Liver (tissue), 9 donors: ENCODE results near the gene GCH1. TPM values are rescaled to one million over a fixed set of nuclear protein-coding genes. Genes with fewer than 3 reads are reported as not detected.
"Not testable (repeated sequence)": the region's sequence is repeated elsewhere in the genome, so short reads cannot be mapped to it uniquely, and the experiment has no call there.

Source experiments
- DNase-seq: peaks from one replicate; pipeline ENCODE4 v3.0.0-alpha.2; 2017; ENCODE audit warnings: low spot score
- H3K27ac ChIP-seq, 2 donors: one replicate each; pipeline ENCODE4 v1.7.0; 2013; ENCODE audit warnings: inconsistent platforms in 2 of 2, low read length in 2 of 2, control low read depth in 1 of 2, low read depth in 1 of 2, mild to moderate bottlenecking in 1 of 2
- H3K27me3 ChIP-seq, 4 donors: one replicate each; pipeline versions ENCODE4 v1.6.1 to v1.7.0; 2013; ENCODE audit warnings: low read length in 3 of 4, inconsistent platforms in 1 of 4, mild to moderate bottlenecking in 1 of 4, moderate library complexity in 1 of 4; ENCODE audit not compliant: control insufficient read depth in 4 of 4, insufficient read depth in 4 of 4
- H3K36me3 ChIP-seq, 4 donors: one replicate each; pipeline versions ENCODE4 v1.6.1 to v1.7.0; 2013; ENCODE audit warnings: low read length in 3 of 4, mild to moderate bottlenecking in 3 of 4, low read depth in 1 of 4, moderate library complexity in 1 of 4; ENCODE audit not compliant: control insufficient read depth in 4 of 4, insufficient read depth in 3 of 4
- H3K4me1 ChIP-seq, 4 donors: one replicate each; pipeline versions ENCODE4 v1.6.1 to v1.7.0; 2013; ENCODE audit warnings: low read length in 3 of 4, mild to moderate bottlenecking in 3 of 4, moderate library complexity in 1 of 4; ENCODE audit not compliant: control insufficient read depth in 4 of 4, insufficient read depth in 4 of 4
- H3K4me3 ChIP-seq, 3 donors: one replicate each; pipeline versions ENCODE4 v1.6.1 to v1.7.0; 2013; ENCODE audit warnings: low read length in 3 of 3, control low read depth in 1 of 3, low read depth in 1 of 3, mild to moderate bottlenecking in 1 of 3
- H3K9ac ChIP-seq, 2 donors: one replicate each; pipeline ENCODE4 v1.7.0; 2013; ENCODE audit warnings: low read length in 2 of 2, mild to moderate bottlenecking in 2 of 2, moderate library complexity in 2 of 2, control low read depth in 1 of 2, low read depth in 1 of 2
- H3K9me3 ChIP-seq, 4 donors: one replicate each; pipeline versions ENCODE4 v1.6.1 to v1.7.0; 2013; ENCODE audit warnings: low read length in 3 of 4; ENCODE audit not compliant: control insufficient read depth in 4 of 4
- EGR1 ChIP-seq, 2 donors: IDR thresholded peaks; 2 replicates each; pipeline ENCODE4 v1.6.1; 2016 to 2018; ENCODE audit warnings: antibody characterized with exemption in 2 of 2, low read depth in 2 of 2
- FOXA1 ChIP-seq: IDR thresholded peaks from 2 replicates; pipeline ENCODE4 v1.6.1; 2016; ENCODE audit warnings: antibody characterized with exemption
- FOXA2 ChIP-seq: IDR thresholded peaks from 2 replicates; pipeline ENCODE4 v1.6.1; 2016; ENCODE audit warnings: antibody characterized with exemption
- GABPA ChIP-seq, 2 donors: IDR thresholded peaks in 1 of 2; conservative IDR thresholded peaks in 1 of 2; 2 replicates each; pipeline ENCODE4 v1.6.1; 2016; ENCODE audit warnings: antibody characterized with exemption in 2 of 2, mild to moderate bottlenecking in 1 of 2, moderate library complexity in 1 of 2
- HNF4A ChIP-seq, 2 donors: conservative IDR thresholded peaks; 2 replicates each; pipeline ENCODE4 v1.6.1; 2016; ENCODE audit warnings: antibody characterized with exemption in 2 of 2, mild to moderate bottlenecking in 2 of 2
- HNF4G ChIP-seq: IDR thresholded peaks from 2 replicates; pipeline ENCODE4 v1.6.1; 2016; ENCODE audit warnings: antibody characterized with exemption
- JUND ChIP-seq, 2 donors: IDR thresholded peaks; 2 replicates each; pipeline ENCODE4 v1.6.1; 2016; ENCODE audit warnings: antibody characterized with exemption in 2 of 2
- NR2F2 ChIP-seq: IDR thresholded peaks from 2 replicates; pipeline ENCODE4 v1.6.1; 2016; ENCODE audit warnings: antibody characterized with exemption
- RAD21 ChIP-seq, 2 donors: IDR thresholded peaks; 2 replicates each; pipeline ENCODE4 v1.6.1; 2016; ENCODE audit warnings: antibody characterized with exemption in 2 of 2, mild to moderate bottlenecking in 2 of 2
- SP1 ChIP-seq: IDR thresholded peaks from 2 replicates; pipeline ENCODE4 v1.6.1; 2018; ENCODE audit warnings: antibody characterized with exemption, mild to moderate bottlenecking
- TAF1 ChIP-seq: conservative IDR thresholded peaks from 2 replicates; pipeline ENCODE4 v1.6.1; 2016; ENCODE audit warnings: antibody characterized with exemption, mild to moderate bottlenecking
- YY1 ChIP-seq: IDR thresholded peaks from 2 replicates; pipeline ENCODE4 v1.6.1; 2016; ENCODE audit warnings: antibody characterized with exemption, mild to moderate bottlenecking
- WGBS: extraction: QIAGEN DNeasy Blood & Tissue Kit; methylation state at CpG from one replicate; pipeline ENCODE4 v1.1.7; 2013; 5-methylcytosine and 5-hydroxymethylcytosine counted together
- polyA plus RNA-seq, 2 donors: library from polyadenylated mRNA; stranded (reverse) in 1 of 2; unstranded in 1 of 2; fragments of 200-250 nt in 1 of 2; fragments of >200 nt in 1 of 2; fragmentation: Nextera tagmentation in 1 of 2; extraction: Ambion mirVana in 1 of 2; gene quantifications; one replicate each; pipeline versions ENCODE4 v1.2.1 to v1.2.3, GENCODE V29; 2013 to 2015
- total RNA-seq, 2 donors: library from RNA; depleted of rRNA; stranded (reverse); fragments of >200 nt; gene quantifications; one replicate each; pipeline ENCODE4 v1.2.3, GENCODE V29; 2014
- TF ChIP-seq, protein P1 (sequence below): IDR thresholded peaks from 2 replicates; pipeline ENCODE4 v1.6.1; 2016; ENCODE audit warnings: antibody characterized with exemption
- TF ChIP-seq, protein P2 (sequence below): IDR thresholded peaks from 2 replicates; pipeline ENCODE4 v1.6.1; 2016; ENCODE audit warnings: antibody characterized with exemption
- TF ChIP-seq, protein P3 (sequence below): IDR thresholded peaks from 2 replicates; pipeline ENCODE4 v1.6.1; 2016; ENCODE audit warnings: antibody characterized with exemption, mild to moderate bottlenecking
- TF ChIP-seq, protein P4 (sequence below): IDR thresholded peaks from 2 replicates; pipeline ENCODE4 v1.6.1; 2016; ENCODE audit warnings: antibody characterized with exemption
- donor health status: healthy.
- donor health status: healthy.
- donor health status: healthy.
- donor health status: healthy.
- donor health status: healthy.

Gene GCH1
- total and polyA plus RNA-seq, 4 donors: 19.7 to 60.0 (median 37.0) TPM

DNA sequence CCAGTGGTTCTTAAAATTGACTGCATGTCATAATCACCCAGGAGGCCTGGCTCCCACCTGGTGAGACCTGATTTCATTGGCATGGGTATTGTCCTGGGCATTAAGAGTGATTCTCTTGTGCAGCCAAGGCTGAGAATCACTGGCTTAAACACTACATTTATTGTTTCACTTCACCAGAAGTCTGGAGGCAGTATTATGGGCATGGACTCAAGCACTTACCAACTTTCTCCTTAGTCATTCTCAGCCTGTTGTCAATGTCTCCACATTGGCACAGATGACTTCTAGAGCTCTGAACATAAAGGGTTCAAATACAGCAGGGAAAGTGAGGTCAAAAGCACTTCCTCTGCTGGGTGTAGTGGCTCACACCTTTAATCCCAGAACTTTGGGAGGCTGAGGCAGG is 25.6 kb upstream of the GCH1 start:
- Histone ChIP-seq H3K9me3 (no peaks in the 10 kb centered on the region), H3K27ac (no peak overlapping the region), H3K9ac (no peak overlapping the region), H3K36me3 (no peaks in the 10 kb centered on the region), H3K4me3 (no peak overlapping the region), H3K27me3 (no peaks in the 10 kb centered on the region), H3K4me1 (no peaks in the 10 kb centered on the region)
- DNase-seq: no peak
- no peak for TF ChIP-seq TAF1
- no peak for TF ChIP-seq SP1
- no peak for TF ChIP-seq FOXA1
- no peak for TF ChIP-seq NR2F2
- no peak for TF ChIP-seq HNF4A (conservative IDR thresholded peaks at IDR 0.05)
- TF ChIP-seq FOXA2: no peak
- TF ChIP-seq YY1: no peak
- TF ChIP-seq, protein P1, sequence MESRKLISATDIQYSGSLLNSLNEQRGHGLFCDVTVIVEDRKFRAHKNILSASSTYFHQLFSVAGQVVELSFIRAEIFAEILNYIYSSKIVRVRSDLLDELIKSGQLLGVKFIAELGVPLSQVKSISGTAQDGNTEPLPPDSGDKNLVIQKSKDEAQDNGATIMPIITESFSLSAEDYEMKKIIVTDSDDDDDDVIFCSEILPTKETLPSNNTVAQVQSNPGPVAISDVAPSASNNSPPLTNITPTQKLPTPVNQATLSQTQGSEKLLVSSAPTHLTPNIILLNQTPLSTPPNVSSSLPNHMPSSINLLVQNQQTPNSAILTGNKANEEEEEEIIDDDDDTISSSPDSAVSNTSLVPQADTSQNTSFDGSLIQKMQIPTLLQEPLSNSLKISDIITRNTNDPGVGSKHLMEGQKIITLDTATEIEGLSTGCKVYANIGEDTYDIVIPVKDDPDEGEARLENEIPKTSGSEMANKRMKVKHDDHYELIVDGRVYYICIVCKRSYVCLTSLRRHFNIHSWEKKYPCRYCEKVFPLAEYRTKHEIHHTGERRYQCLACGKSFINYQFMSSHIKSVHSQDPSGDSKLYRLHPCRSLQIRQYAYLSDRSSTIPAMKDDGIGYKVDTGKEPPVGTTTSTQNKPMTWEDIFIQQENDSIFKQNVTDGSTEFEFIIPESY: no peak

DNA sequence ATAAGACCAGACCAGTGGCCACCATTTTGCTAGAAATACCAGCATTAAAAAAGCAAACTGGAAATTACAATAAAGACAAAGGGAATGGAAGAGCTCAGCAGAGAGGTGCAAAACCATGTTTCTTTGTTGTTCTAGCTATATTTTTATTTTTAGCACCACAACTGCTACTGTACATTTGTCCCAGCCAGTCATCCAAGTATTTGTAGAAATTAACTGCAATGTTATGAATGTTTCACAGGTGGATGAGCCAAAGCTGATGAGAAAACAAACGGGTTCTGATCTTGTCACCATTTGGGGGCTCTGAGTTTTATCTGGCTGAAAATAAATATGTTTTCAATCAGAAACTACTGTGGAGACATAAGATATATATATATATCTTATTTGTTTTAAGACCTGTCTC is 24.9 kb upstream of the GCH1 start:
- no peak overlapping the region for H3K9ac ChIP-seq
- 96% methylated on average over 1 of the region's 1 CpG for whole genome bisulfite sequencing
- no peaks in the 10 kb centered on the region for H3K4me1 ChIP-seq
- no peak overlapping the region for H3K27ac ChIP-seq
- TF ChIP-seq EGR1 (IDR thresholded peaks at IDR 0.05; ENCODE audit: low read depth in 2 of 2) (no peak), NR2F2 (no peak), JUND (IDR thresholded peaks at IDR 0.05) (no peak), HNF4G (no peak), RAD21 (IDR thresholded peaks at IDR 0.05) (no peak), TAF1 (no peak), FOXA1 (no peak), GABPA (IDR thresholded peaks at IDR 0.05 in 1 of 2, conservative IDR thresholded peaks at IDR 0.05 in 1 of 2) (no peak)
- TF ChIP-seq, protein P2, sequence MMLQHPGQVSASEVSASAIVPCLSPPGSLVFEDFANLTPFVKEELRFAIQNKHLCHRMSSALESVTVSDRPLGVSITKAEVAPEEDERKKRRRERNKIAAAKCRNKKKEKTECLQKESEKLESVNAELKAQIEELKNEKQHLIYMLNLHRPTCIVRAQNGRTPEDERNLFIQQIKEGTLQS: no peak
- TF ChIP-seq, protein P3, sequence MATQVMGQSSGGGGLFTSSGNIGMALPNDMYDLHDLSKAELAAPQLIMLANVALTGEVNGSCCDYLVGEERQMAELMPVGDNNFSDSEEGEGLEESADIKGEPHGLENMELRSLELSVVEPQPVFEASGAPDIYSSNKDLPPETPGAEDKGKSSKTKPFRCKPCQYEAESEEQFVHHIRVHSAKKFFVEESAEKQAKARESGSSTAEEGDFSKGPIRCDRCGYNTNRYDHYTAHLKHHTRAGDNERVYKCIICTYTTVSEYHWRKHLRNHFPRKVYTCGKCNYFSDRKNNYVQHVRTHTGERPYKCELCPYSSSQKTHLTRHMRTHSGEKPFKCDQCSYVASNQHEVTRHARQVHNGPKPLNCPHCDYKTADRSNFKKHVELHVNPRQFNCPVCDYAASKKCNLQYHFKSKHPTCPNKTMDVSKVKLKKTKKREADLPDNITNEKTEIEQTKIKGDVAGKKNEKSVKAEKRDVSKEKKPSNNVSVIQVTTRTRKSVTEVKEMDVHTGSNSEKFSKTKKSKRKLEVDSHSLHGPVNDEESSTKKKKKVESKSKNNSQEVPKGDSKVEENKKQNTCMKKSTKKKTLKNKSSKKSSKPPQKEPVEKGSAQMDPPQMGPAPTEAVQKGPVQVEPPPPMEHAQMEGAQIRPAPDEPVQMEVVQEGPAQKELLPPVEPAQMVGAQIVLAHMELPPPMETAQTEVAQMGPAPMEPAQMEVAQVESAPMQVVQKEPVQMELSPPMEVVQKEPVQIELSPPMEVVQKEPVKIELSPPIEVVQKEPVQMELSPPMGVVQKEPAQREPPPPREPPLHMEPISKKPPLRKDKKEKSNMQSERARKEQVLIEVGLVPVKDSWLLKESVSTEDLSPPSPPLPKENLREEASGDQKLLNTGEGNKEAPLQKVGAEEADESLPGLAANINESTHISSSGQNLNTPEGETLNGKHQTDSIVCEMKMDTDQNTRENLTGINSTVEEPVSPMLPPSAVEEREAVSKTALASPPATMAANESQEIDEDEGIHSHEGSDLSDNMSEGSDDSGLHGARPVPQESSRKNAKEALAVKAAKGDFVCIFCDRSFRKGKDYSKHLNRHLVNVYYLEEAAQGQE: no peak
- TF ChIP-seq, protein P4, sequence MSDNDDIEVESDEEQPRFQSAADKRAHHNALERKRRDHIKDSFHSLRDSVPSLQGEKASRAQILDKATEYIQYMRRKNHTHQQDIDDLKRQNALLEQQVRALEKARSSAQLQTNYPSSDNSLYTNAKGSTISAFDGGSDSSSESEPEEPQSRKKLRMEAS: no peak
- H3K27me3 ChIP-seq: no peaks in the 10 kb centered on the region
- H3K36me3 ChIP-seq: no peaks in the 10 kb centered on the region
- DNase-seq: no peak
- H3K9me3 ChIP-seq: no peaks in the 10 kb centered on the region
- H3K4me3 ChIP-seq: no peak overlapping the region

DNA sequence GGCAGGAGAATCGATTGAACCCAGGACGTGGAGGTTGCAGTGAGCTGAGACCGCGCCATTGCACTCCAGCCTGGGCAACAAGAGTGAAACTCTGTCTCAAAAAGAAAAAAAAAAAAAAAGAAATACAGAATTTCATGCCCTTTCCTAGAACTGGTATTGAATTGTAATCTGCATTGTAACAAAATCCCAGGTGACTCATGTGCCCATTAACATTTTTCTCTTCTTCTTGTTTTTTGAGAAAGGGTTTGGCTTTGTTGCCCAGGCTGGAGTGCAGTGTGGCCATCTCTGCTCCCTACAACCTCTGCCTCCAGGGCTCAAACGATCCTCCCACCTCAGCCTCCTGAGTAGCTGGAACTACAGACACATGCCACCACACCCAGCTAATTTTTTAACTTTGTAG is 23.9 kb upstream of the GCH1 start:
- not testable (repeated sequence) for H3K4me1 ChIP-seq, H3K9ac ChIP-seq, H3K4me3 ChIP-seq, H3K36me3 ChIP-seq, H3K27me3 ChIP-seq, H3K27ac ChIP-seq, DNase-seq, H3K9me3 ChIP-seq
- WGBS: 93% methylated on average over 5 of the region's 5 CpGs
